ENCODE results near the gene PRSS48. TPM values are rescaled to one million over a fixed set of nuclear protein-coding genes. Genes with fewer than 3 reads are reported as not detected.
"Not testable (repeated sequence)": the region's sequence is repeated elsewhere in the genome, so short reads cannot be mapped to it uniquely, and the experiment has no call there.

PRSS48 gene
- total and polyA plus RNA-seq, 10 donors = not detected

GRCh38 chr4:151318307-151319006 lies 41.5 kb downstream of the PRSS48 start:
- intact Hi-C loops (cut with DNase I; ENCODE audit: low total_unique reads) = no loop called here
- Histone ChIP-seq H3K27me3 (replicated peaks in 1 of 7) (peaks cover 0 to 6% (median 0%) of the 10 kb centered on the region in 7 donors), H3K27ac (no peak overlapping the region), H3K9me3 (no peaks in the 10 kb centered on the region), H3K4me1 (peaks cover 0 to 6% (median 0%) of the 10 kb centered on the region in 6 donors), H3K4me3 (no peak overlapping the region), H3K36me3 (no peaks in the 10 kb centered on the region)
- DNase-seq = no peak
- 68 to 88% (median 79%) methylated on average over 1 of the region's 1 CpG for WGBS, 5 donors
- TF ChIP-seq CTCF (IDR thresholded peaks at IDR 0.05 in 8 of 11, conservative IDR thresholded peaks at IDR 0.05 in 3 of 11) = no peak
- TF ChIP-seq POLR2A (IDR thresholded peaks at IDR 0.05) = no peak
- no peak for TF ChIP-seq POLR2AphosphoS5 (IDR thresholded peaks at IDR 0.05)

- WGBS, 5 donors = 89 to 100% (median 95%) methylated on average over 1 of the region's 1 CpG
- no peaks in the 10 kb centered on the region for H3K9me3 ChIP-seq
- intact Hi-C loops (cut with DNase I; ENCODE audit: low total_unique reads) = no loop called here
- DNase-seq = no peak
- TF ChIP-seq POLR2A (IDR thresholded peaks at IDR 0.05) (no peak), CTCF (IDR thresholded peaks at IDR 0.05 in 8 of 11, conservative IDR thresholded peaks at IDR 0.05 in 3 of 11) (no peak), POLR2AphosphoS5 (IDR thresholded peaks at IDR 0.05) (no peak)
- H3K4me3 ChIP-seq = no peak overlapping the region
- H3K4me1 ChIP-seq = peaks cover 0 to 16% (median 3%) of the 10 kb centered on the region in 6 donors
- no peak overlapping the region for H3K27ac ChIP-seq
- H3K27me3 ChIP-seq (replicated peaks in 1 of 7) = peaks cover 0 to 15% (median 0%) of the 10 kb centered on the region in 7 donors
- H3K36me3 ChIP-seq = no peaks in the 10 kb centered on the region
These were observed 42.5 kb downstream of the PRSS48 start for GRCh38 chr4:151319490-151319889.

- H3K4me3 ChIP-seq = no peak overlapping the region
- no peak overlapping the region for H3K27ac ChIP-seq
- intact Hi-C loops (cut with DNase I; ENCODE audit: low total_unique reads) = no loop called here
- H3K36me3 ChIP-seq = no peaks in the 10 kb centered on the region
- H3K4me1 ChIP-seq = peaks cover 0 to 27% (median 10%) of the 10 kb centered on the region in 6 donors
- no peak for TF ChIP-seq CTCF (IDR thresholded peaks at IDR 0.05 in 8 of 11, conservative IDR thresholded peaks at IDR 0.05 in 3 of 11)
- TF ChIP-seq POLR2A (IDR thresholded peaks at IDR 0.05) = no peak
- no peak for TF ChIP-seq POLR2AphosphoS5 (IDR thresholded peaks at IDR 0.05)
- H3K9me3 ChIP-seq = no peaks in the 10 kb centered on the region
- WGBS, 5 donors = 57 to 97% (median 86%) methylated on average over 1 of the region's 1 CpG
- H3K27me3 ChIP-seq (replicated peaks in 1 of 7) = peaks cover 0 to 36% (median 13%) of the 10 kb centered on the region in 7 donors
- DNase-seq = no peak
These were observed 44.6 kb downstream of the PRSS48 start for GRCh38 chr4:151321586-151321985.

GRCh38 chr4:151322161-151322560 lies 45.2 kb downstream of the PRSS48 start:
- WGBS, 5 donors = 82 to 93% (median 89%) methylated on average over 4 of the region's 4 CpGs
- H3K9me3 ChIP-seq; H3K36me3 ChIP-seq; intact Hi-C loops (cut with DNase I; ENCODE audit: low total_unique reads); H3K27ac ChIP-seq; H3K4me3 ChIP-seq; DNase-seq: not testable (repeated sequence)
- H3K27me3 ChIP-seq (replicated peaks in 1 of 7) = peaks cover 0 to 41% (median 13%) of the 10 kb centered on the region in 7 donors
- H3K4me1 ChIP-seq = peaks cover 0 to 27% (median 10%) of the 10 kb centered on the region in 6 donors

Data from spleen (tissue), 11 donors.